SIG-M5 treated with dmso at 0.1 percent for 504 hours (cell line): ENCODE data around the gene ADAMTS14.
A peak's percentile ranks its signal among the peaks of the same experiment; 100 is the strongest.

Source experiments
- DNase-seq: peaks from one replicate; lab custom pipeline; 2025; ENCODE audit not compliant: unreplicated experiment; lab: John Stamatoyannopoulos, UW

ADAMTS14 gene

DNA sequence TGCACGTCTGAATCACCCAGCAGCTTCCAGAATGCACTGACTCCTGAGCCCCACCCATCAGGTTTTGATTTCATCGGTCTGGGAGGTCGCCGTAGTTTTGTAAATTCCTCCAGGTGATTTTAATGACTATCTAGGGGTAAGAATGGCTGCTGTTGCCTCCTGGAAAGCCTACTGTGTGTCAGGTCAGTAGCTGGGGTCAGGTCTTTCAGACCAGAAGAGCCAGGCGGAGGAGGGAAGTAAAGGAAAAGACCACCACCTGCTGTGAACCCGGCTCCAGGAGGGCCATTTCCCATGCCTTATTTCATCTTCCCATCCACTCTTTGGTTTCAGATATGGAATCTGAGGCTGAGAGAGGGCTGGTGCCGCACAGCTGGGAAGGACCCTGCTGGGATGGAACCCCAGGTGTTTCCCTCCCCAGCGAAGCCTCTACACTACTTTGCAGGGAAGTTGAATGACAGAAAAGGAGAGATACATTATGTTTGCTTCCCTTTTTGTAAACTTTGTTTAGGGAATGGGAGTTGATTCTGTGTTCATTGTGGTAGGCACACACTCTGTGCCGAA lies 19.8 kb downstream of the ADAMTS14 start:
- no peak for DNase-seq

DNA sequence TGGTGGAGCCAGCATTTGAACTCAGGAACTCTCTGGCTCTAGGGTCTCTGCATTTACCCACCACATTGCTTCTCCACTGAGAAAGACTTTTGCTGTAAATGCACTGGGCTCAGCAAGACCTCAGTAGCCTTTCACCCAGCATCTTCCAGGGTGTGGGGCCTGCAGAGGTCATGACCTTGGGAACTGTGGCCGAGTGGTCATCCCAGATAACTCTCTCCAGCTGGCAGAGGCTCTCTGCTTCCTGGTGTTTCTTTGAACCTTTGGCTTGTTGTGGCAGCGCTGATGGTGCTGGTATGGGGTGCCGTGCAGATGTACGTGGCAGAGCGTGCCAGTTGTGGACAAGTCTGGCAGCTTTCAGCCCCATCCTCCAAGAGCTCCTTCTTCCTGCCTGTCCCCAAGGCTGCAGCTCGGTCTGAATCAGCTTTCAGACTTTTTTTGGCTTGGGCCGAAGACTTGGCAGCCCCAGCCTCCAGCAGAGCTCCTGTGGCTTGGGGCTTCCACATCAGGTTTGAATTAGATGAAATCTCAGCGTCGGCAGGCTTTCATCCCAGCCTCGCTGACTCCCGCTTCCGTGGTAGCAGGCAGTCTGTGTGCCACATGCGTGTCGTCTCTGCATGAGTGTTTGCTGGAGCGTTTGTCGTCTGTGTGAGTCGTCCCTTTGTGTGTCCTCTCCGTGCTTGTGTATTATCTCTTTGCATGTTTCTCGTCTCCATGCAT lies 21.5 kb downstream of the ADAMTS14 start:
- DNase-seq: no peak

DNA sequence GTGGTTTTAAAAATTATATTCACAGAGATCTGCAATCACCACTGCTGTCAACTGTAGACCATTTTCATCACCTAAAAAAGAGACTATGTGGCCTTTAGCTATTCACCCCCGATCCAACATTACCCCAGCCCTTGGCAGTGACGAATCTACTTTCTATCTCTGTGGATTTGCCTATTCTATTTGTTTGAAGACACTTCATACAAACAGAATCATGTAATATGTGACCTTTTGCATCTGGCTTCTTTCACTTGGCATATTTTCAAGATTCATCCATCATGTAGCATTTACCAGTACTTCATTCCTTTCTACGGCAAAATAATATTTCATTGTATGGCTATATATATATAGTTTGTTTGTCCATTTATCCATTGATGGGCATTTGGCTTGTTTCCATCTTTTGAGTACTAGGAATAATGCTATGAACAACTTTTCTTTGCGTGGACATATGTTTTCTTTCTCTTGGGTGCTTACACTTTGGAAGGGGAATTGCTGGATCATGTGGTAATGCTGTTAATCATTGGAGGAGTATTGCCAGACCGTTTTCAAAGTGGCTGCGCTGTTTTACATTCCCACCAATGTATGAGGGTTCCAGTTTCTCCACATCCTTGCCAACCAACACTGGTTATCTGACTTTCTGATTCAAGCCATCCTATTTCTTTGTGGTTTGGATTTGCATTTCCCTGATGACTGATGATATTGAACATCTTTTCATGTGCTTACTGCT lies 22.3 kb downstream of the ADAMTS14 start:
- no peak for DNase-seq

DNA sequence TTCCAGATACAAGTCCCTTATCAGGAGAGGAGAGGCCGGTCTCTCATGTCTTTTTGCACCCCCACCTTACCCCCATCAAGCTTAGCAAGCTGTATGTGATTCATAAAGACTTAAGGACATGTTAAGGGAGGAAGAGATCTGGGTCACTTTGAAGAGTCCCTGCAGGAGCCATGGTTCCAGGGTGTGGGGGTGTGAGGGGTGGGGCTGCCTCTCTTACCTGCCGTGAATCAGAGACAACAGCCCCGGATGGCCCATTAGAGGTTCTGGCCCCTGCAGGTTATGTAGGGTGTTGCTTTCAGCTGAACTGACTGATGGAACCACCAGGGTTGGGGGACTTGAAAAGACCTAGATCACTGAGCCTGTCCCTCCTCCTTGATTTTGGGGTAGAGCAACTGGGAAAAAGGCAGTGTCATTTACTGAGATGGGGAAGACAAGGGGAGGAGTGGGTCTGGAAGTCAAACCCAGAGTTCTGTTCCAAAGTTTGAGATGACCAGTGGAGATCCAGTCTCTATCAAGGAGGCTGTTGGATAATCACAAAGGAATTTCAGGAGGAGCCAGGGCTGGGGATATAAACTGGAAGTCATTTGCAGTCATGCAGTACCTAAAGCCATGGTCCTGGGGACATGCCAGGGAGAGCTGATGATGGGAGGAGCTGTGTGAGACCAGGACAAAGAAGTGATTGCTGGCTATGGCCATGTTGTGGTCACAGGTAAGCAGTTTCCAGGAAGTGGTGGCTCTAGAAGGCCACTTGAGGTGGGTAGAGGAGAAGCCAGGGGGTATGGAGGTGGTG lies 23.1 kb downstream of the ADAMTS14 start:
- no peak for DNase-seq

GRCh38 chr10:70698211-70698610 lies 25.9 kb downstream of the ADAMTS14 start:
- no peak for DNase-seq

GRCh38 chr10:70699063-70699658 lies 26.9 kb downstream of the ADAMTS14 start:
- no peak for DNase-seq

GRCh38 chr10:70699659-70700174 lies 27.4 kb downstream of the ADAMTS14 start:
- no peak for DNase-seq

- no peak for DNase-seq
Observed at GRCh38 chr10:70702190-70702763, 30.0 kb downstream of the ADAMTS14 start.

- DNase-seq: no peak
Observed at GRCh38 chr10:70704211-70704610, 31.9 kb downstream of the ADAMTS14 start.

DNA sequence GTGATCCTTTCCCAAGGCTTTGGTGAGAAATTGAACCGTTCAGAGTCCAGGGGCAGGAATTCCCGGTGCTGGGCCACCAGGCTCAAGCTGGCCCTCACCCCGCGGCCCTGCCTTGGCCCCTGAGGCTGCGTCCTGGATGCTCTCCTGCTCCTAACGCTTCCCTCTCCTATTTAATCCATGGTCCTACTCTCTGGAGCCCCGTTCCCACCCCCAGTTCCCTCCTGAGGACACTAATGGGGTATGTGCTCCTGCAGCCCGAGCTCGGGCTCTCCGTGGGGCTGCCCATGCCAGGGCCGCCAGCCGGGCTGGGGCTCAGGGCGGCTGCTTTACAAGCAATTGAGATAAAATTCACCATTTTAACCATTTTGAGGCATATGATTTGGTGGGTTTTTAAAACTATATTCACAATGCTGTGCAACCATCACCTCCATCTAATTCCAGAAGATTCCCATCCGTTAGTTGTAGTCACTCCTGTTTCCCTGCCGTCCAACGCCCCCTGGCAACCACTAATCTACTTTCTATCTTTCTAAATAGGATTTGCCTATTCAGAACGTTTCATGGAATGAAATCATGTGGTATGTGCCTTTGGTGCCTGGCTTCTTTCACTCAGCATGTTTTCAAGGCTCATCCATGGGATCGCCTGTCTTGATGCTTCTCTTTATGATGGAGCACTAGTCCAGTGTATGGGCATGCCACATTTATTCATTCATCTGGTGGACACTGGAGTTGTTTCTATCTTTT lies 33.0 kb downstream of the ADAMTS14 start:
- DNase-seq: no peak

- DNase-seq: no peak
Observed at GRCh38 chr10:70711177-70711576, 38.9 kb downstream of the ADAMTS14 start.

GRCh38 chr10:70711911-70712310 lies 39.6 kb downstream of the ADAMTS14 start:
- DNase-seq: no peak

DNA sequence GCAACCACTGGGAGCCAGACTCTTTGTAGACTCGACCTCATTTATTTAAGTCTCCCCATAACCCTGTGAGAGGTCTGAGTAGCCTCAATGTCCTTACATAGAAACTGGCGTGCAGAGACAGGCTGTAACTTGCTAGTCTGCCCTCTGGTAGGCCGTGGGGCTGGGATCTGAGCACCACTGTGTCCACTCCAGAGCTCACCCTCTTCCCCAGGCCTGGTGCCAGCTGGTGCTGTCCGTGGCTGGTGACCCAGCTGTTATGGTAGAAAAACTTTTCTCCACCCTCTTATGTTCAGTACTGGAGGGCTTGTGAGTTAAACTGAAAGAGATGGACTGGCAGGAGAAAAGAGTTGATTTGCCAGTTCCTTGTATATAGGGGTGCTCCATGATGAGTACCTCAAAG lies 41.9 kb downstream of the ADAMTS14 start:
- no peak for DNase-seq

DNA sequence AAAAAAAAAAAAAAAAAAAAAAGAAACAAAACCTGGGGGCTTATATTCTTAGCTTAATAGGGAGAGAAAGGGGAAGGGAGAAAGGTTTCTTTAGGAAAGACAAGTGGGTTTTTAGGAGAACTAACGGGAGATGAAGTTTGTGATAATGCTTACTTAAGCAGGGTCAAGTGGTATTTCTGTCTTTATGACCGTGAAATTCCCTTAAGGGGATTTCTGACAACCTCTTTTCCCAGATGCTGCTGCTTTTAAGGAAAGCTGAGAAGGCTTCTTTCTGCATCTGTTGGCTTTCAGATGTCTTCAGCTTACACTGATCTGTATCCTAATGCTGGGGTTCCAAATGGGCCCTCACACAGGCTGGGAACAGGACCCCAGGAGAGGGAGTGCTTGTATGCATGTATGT lies 42.6 kb downstream of the ADAMTS14 start:
- no peak for DNase-seq

DNA sequence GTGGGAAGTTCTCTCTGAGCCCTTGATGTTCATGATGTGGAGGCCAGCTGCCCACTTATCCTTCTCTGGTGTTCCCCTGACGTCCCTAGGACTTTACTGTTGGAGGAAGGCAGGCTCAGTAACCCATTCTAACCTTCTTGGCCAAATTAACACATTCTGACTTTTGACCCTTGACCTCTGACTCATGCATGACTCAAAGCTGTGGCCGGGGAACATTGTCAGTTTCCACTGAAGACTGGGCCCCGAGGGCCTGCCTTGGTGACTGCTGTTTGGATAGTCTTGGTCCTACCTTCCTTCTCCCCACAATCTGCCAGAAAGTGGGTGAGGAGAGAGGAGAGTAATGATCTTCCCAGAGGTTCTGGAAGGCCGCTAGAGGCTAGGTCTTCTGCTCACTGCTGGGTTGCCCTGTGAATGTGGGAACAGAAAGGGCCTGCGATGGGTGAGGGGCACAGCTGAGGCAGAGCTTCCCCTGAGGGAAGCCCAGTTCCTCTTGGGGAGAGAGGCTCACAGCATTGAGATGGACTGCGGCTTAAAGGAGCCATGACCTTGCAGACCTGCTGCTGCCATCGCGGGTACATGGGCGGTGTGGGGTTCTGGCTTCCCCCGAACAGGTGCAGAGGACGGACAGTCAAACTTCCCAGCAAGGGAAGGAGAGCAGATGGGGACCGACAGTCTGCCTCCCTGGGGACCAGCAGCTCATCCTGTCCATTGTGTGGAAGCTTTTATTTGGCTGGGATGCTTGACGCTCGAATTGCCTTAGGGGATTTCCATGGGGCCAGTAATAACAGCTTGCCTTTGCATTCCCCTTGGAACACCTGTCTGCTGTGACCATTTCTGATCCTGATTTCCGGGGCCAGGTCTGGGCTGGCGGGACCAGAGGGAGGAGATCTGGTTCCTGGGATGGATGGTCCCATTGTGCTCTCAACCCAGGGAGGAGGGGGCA lies 43.8 kb downstream of the ADAMTS14 start:
- peak; percentile 11 for DNase-seq

GRCh38 chr10:70722820-70723424 lies 50.6 kb downstream of the ADAMTS14 start:
- DNase-seq: no peak

- DNase-seq: no peak
Observed at GRCh38 chr10:70723771-70724170, 51.5 kb downstream of the ADAMTS14 start.

DNA sequence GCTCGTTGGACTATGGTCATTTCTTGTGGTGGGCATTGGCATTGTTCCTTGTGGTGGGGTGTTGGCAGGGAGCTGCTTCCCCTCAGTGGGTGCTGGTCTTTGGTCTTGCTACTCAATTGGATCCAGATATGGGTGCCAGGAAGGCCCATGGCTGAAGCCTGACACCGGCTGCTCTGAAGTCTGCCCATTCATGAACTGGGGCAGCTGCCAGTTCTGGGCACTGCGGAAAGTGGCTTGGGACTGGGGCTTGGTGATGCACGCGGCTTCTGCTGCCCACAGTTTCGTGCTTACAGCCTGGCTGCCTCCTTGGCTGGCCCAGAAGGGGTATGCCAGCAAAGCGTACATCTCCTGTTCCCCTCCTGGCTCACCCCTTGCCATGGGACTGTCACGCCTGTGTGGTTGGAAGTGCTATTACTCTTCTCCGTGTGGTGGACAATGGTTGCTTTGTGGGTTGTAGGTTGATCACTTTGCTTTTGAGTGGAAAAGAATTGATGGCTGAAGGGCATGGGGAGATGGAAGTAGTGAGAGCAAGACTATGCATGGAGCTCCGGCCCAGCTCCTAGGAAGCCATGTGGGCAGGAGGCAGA lies 54.7 kb downstream of the ADAMTS14 start:
- no peak for DNase-seq
